ENCODE data around the gene MZF1.

Gene MZF1

GRCh38 chr19:58569191-58569942 is 3.8 kb downstream of the MZF1 start:
- CTCF ChIA-PET, result no interaction called here
- peak overlapping the region; percentile 21 for H3K27ac ChIP-seq
- TF ChIP-seq, protein P1, sequence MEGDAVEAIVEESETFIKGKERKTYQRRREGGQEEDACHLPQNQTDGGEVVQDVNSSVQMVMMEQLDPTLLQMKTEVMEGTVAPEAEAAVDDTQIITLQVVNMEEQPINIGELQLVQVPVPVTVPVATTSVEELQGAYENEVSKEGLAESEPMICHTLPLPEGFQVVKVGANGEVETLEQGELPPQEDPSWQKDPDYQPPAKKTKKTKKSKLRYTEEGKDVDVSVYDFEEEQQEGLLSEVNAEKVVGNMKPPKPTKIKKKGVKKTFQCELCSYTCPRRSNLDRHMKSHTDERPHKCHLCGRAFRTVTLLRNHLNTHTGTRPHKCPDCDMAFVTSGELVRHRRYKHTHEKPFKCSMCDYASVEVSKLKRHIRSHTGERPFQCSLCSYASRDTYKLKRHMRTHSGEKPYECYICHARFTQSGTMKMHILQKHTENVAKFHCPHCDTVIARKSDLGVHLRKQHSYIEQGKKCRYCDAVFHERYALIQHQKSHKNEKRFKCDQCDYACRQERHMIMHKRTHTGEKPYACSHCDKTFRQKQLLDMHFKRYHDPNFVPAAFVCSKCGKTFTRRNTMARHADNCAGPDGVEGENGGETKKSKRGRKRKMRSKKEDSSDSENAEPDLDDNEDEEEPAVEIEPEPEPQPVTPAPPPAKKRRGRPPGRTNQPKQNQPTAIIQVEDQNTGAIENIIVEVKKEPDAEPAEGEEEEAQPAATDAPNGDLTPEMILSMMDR (conservative IDR thresholded peaks at IDR 0.05; ENCODE audit: low read depth), result no peak
- POLR2A ChIA-PET (ENCODE audit: low non-redundant PET), result no interaction called here
- no peak for DNase-seq (ENCODE audit: low spot score)

DNA sequence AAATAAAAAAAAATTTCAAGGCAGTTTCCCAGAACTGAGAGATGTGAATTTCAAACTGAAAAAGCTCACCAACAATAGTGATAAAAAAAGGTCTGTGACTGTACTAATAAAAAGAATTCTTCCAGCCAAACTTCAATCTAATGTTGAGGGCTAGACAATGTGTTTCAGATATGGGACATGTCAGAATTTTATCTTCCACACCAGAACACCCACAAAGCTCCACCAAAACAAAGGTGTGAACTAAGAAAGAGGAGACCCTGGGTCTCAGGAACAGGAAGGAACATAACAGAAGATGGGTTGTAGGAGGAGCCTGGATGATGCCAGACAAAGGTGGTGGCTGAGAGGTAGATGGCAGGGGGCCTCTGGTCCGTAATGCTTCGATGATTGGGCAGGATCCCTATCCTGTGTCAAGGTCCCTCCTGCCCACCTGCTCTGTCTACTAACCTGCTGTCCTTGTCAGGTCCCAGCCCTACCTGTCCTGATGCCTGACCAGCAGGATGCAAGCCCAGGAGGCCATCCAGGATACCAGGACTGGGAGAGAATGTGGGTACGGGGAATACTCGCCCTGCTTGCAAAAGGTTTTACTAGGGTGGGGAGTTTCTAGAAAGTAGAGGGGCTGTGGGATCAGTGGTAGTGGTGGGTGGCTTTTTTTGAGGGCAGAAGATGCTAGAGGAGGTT is 4.5 kb downstream of the MZF1 start:
- no peak for DNase-seq (ENCODE audit: low spot score)
- TF ChIP-seq, protein P1 (conservative IDR thresholded peaks at IDR 0.05; ENCODE audit: low read depth), result no peak
- ChIA-PET POLR2A (ENCODE audit: low non-redundant PET) (no interaction called here), CTCF (no interaction called here)
- peak overlapping the region; percentile 21 for H3K27ac ChIP-seq

DNA sequence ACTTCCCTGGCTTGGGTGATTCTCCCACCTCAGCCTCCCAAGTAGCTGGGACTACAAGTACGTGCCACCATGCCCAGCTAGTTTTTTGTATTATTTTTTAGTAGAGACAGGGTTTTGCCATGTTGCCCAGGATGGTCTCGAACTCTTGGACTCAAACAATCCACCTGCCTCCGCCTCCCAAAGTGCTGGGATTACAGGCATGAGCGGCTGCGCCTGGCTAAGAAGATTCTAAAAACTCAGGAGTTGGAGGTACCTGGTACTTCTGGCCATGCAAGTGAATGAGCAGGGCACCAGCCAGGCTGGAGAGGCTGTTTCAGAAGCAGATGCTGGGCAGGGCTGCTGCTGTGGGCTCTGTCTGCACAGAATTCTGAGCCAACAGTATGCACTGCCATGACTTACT is 6.1 kb downstream of the MZF1 start:
- ChIA-PET POLR2A (ENCODE audit: low non-redundant PET) (interaction anchor here (0.6 kb wide), 1 partner anchor 46 kb away, joined by 5 read pairs; no protein-coding TSS in a partner anchor), CTCF (no interaction called here)

DNA sequence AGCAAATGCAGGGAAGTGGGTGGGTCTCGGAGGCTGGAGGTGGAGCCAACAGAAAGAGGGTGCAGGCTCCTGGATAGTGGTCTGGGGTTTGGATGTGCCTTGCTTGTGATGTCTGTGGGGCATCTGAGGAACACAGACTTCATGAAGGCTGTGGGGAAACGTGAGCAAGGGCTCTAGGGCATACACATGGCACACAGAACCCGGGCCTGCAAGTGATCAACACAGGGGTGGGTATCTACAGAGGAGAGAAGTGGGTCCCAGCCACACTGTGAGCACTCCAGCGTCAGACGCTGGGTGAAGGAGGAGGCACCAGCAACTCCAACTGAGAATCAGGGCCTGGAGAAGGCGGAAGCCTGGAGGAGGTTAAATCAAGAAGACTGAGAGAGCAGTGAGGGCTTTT is 9.3 kb downstream of the MZF1 start:
- TF ChIP-seq, protein P1 (conservative IDR thresholded peaks at IDR 0.05; ENCODE audit: low read depth), result no peak
- POLR2A ChIA-PET (ENCODE audit: low non-redundant PET), result no interaction called here
- no peak for DNase-seq (ENCODE audit: low spot score)
- CTCF ChIA-PET, result no interaction called here
- no peak overlapping the region for H3K27ac ChIP-seq

More for the DNA sequence above, 6.1 kb downstream of the MZF1 start:
- DNase-seq (ENCODE audit: low spot score), result no peak
- H3K27ac ChIP-seq, result 0 out of 2 replicates have a peak overlapping the region, but pooled peaks have one; percentile 13
- TF ChIP-seq, protein P1 (conservative IDR thresholded peaks at IDR 0.05; ENCODE audit: low read depth), result no peak

DNA sequence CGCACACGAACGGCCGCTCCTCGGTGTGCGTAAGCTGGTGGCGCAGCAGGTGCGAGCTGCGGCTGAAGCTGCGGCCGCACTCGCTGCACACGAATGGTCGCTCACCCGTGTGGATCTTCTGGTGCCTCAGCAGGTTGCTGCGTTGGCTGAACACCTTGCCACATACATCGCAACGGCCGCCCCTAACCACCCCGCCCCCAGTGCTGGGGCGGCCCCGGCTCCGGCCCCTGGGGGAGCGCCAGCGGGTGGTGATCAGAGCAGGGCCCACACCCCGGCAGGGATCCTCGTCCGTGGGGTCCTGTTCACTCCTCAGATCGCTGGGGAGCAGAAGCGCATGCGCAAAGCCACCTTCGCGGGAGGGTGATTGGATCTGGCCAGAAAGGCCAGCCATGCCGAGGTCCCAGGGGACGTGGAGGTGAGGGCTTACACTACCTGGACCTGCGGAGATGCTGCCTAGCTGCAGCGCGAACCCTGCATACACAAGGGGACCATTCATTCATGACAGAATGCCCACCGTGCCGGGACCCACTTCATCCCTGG is 10.0 kb downstream of the MZF1 start:
- CTCF ChIA-PET, result no interaction called here
- peak overlapping the region; percentile 100 for H3K27ac ChIP-seq
- TF ChIP-seq, protein P1 (conservative IDR thresholded peaks at IDR 0.05; ENCODE audit: low read depth), result no peak
- DNase-seq (ENCODE audit: low spot score), result no peak
- POLR2A ChIA-PET (ENCODE audit: low non-redundant PET), result interaction anchor here (0.7 to 1.0 kb wide), 2 partner anchors 12 to 43 kb away, joined by 3 read pairs; partner anchors contain the start of gene ZBTB45
